ENCODE results near the gene ODAD4.
"Not testable (repeated sequence)": the region's sequence is repeated elsewhere in the genome, so short reads cannot be mapped to it uniquely, and the experiment has no call there.

ODAD4 gene

GRCh38 chr17:42012363-42012762 lies 81.9 kb downstream of the ODAD4 start:
- DNase-seq; in situ Hi-C loops (cut with HindIII; ENCODE audit: low pct_ligation_motif_present, low pct_unique_long_range_greater_than_20kb, low sequenced_read_pairs): not testable (repeated sequence)

GRCh38 chr17:42013740-42014139 lies 83.3 kb downstream of the ODAD4 start:
- in situ Hi-C loops (cut with HindIII; ENCODE audit: low pct_ligation_motif_present, low pct_unique_long_range_greater_than_20kb, low sequenced_read_pairs); DNase-seq: not testable (repeated sequence)
